NT2/D1 (cell line): ENCODE measurements around the gene WDR86.

ENCODE experiments used
- SUZ12 ChIP-seq: IDR thresholded peaks from 2 replicates; pipeline ENCODE4 v1.6.1; 2011; ENCODE audit not compliant: insufficient read length, insufficient read depth; ENCODE audit errors: extremely low read depth
- YY1 ChIP-seq: IDR thresholded peaks from 2 replicates; pipeline ENCODE4 v1.6.1; 2011; ENCODE audit not compliant: insufficient read length, insufficient read depth

GRCh38 chr7:151363182-151363581, 46.7 kb downstream of the WDR86 start:
- no peak for TF ChIP-seq YY1
- no peak for TF ChIP-seq SUZ12
